GM12872 (cell line): ENCODE results near the gene CHD1.

ENCODE experiments used
- TF ChIP-seq, protein P1 (sequence below): IDR thresholded peaks from 3 replicates; pipeline ENCODE4 v1.5.1; 2011; ENCODE audit warnings: low read depth, mild to moderate bottlenecking, low read length, moderate library complexity; ENCODE audit not compliant: insufficient read depth

CHD1 gene

GRCh38 chr5:98933445-98934072 lies 4.8 kb upstream of the CHD1 start:
- TF ChIP-seq, protein P1, sequence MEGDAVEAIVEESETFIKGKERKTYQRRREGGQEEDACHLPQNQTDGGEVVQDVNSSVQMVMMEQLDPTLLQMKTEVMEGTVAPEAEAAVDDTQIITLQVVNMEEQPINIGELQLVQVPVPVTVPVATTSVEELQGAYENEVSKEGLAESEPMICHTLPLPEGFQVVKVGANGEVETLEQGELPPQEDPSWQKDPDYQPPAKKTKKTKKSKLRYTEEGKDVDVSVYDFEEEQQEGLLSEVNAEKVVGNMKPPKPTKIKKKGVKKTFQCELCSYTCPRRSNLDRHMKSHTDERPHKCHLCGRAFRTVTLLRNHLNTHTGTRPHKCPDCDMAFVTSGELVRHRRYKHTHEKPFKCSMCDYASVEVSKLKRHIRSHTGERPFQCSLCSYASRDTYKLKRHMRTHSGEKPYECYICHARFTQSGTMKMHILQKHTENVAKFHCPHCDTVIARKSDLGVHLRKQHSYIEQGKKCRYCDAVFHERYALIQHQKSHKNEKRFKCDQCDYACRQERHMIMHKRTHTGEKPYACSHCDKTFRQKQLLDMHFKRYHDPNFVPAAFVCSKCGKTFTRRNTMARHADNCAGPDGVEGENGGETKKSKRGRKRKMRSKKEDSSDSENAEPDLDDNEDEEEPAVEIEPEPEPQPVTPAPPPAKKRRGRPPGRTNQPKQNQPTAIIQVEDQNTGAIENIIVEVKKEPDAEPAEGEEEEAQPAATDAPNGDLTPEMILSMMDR, result no peak

DNA sequence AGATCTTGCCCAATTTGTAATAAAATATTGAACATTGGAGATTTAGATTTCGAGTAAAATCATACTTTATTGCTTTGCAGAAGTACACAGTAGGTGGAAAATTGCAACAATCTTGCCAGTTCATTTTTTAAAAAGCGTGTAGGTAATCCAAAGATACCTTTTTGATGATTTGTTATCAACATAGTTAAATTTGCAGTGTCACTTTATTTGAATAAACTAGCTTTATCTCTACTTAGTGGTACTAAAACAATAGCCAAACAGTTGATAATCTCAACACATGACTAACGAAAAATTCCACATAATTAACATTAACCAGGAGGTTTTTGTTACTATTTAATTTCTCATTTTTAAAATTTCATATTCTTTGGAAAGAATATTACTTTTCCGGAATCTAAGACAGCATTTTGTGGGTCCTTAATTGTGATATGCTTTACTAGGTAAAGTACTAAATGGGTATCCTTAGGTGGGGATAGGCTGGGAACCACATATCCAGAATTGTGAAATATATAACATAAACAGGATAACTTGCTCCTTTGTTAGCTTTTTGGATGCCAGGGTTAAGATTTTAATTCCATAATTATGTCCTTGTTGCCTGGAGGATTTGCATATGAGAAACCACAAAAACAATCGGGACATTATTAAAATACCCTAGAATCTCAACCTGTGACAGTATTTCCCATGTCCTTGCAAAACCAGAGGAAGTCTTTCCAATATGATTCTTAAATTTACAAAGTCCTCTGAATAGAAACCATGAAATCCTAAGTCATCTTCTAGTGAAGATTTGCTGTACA lies 2.4 kb upstream of the CHD1 start:
- TF ChIP-seq, protein P1, result no peak

DNA sequence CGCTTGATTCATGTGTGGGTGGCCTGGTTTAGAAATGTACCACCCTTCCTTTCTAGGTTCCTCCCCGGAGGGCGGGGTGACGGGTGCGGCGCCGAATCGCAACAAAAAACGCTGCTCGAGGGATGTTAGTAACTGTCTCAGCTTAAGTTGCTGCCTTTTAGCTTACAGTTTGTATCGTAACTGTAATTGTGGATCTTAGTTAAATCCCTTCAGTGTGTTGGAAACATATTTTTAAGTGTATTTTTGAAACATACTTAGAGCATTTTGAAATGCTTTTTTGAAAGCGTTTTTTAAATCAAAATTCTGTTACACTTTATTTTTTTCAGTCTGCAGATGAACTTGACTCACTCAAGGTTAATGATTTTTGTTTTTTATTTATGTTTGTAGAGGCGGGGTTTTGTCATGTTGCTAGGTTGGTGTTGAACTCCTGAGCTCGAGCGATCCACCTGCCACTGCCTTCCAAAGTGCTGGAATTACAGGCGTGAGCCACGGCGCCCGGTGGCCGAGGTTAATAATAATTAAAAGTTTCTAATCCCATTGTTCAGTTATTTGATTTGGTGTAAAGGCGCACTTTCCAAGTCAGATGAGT lies 997 bp upstream of the CHD1 start:
- TF ChIP-seq, protein P1, result no peak

GRCh38 chr5:98927989-98928872 lies 576 bp downstream of the CHD1 start:
- TF ChIP-seq, protein P1, result no peak

GRCh38 chr5:98927242-98927988 lies 1.4 kb downstream of the CHD1 start:
- TF ChIP-seq, protein P1, result no peak

DNA sequence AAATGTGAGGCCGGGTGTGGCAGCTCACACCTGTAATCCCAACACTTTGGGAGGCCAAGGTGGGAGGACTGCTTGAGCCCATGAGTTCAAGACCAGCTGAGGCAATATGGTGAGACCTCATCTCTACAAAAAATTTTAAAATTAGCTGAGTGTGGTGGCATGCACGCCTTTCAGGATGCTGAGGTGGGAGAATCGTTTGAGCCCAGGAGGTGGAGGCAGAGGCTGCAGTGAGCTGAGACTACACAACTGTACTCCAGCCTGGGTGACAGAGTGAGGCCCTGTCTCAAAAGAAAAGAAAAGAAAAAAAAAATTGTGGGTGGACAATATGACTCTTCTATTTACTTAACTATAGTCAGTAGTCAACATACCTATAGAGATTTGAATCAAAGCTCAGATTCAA lies 4.8 kb downstream of the CHD1 start:
- TF ChIP-seq, protein P1, result no peak
